LNCaP clone FGC (cell line): ENCODE results near the gene CLDN6.

ENCODE experiments used
- DNase-seq: peaks from one replicate; pipeline ENCODE4 v3.0.0-alpha.2; 2011; ENCODE audit warnings: low read depth
- H3K4me3 ChIP-seq: 2 replicates; pipeline ENCODE4 v1.5.1; 2011; ENCODE audit warnings: mild to moderate bottlenecking, low read depth, low read length, control low read depth
- CTCF ChIP-seq: IDR thresholded peaks from 2 replicates; pipeline ENCODE4 v1.5.1; 2012; ENCODE audit warnings: mild to moderate bottlenecking; ENCODE audit not compliant: control insufficient read depth, insufficient read depth; ENCODE audit errors: extremely low read depth

Gene CLDN6

GRCh38 chr16:3030222-3031212 is 12.5 kb upstream of the CLDN6 start:
- TF ChIP-seq CTCF = no peak
- no peak overlapping the region for H3K4me3 ChIP-seq
- DNase-seq = no peak

DNA sequence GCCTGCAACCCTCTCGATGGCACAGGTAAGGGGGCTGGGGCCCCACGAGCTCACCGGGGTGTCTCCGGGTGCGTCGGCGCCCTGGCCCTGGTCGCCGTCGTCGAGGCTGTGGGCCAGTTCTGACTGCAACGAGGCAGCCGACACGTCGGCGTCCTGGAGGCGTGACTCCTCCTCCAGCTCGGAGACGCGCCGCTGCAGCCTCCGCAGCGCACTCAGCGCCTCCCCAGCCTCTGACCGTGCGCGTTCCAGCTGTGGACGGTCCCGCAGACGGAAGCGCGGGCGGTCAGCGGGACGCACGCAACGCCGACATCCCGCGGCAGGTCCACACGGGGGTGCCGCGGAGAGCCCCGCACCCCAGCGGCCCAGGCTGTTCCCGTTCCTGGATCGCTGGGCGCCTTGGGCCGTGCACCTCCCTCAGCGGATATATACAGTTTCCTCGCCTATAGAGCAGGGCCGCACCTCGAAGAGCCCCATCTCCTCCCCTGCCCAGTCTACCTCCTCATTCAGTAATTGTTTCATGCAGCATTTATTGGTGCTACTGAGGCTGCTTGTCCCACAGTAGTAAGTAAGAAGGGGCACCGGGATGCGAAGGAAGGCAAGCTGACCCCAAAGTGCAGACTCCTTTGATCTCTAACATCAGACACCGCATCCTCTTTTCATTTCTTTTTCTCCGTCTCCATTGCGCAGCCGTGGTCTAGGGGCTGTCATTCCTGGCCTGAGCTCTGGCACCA is 11.7 kb upstream of the CLDN6 start:
- no peak for TF ChIP-seq CTCF
- DNase-seq = no peak
- H3K4me3 ChIP-seq = no peak overlapping the region

- DNase-seq = no peak
- TF ChIP-seq CTCF = no peak
- H3K4me3 ChIP-seq = no peak overlapping the region
These were observed 10.8 kb upstream of the CLDN6 start for GRCh38 chr16:3028716-3029319.

GRCh38 chr16:3027983-3028715 is 10.2 kb upstream of the CLDN6 start:
- peak; percentile 98 for TF ChIP-seq CTCF
- DNase-seq = no peak
- H3K4me3 ChIP-seq = peak overlapping the region; percentile 28; the same call in 1 of the 2 replicates

GRCh38 chr16:3027489-3027795 is 9.5 kb upstream of the CLDN6 start:
- TF ChIP-seq CTCF = no peak
- DNase-seq = no peak

More at GRCh38 chr16:3027489-3027795, 9.5 kb upstream of the CLDN6 start:
- H3K4me3 ChIP-seq = no peak overlapping the region; the same call in 1 of the 2 replicates
